T-helper 1 cell treated with Interleukin-12 subunit alpha and Interleukin-12 subunit beta and Interleukin-4 antibody, amounts not matched to agents 30 ng/mL and 1 ng/mL, for 36 hours (primary cell): ENCODE results near the gene RGS8. TPM values are rescaled to one million over a fixed set of nuclear protein-coding genes. Genes with fewer than 3 reads are reported as not detected.

Experiments used
- intact Hi-C: fragments of 100-400 bp; cut with micrococcal nuclease; formaldehyde crosslinking; loops from one replicate; pipeline ENCODE4 v1.15.1; 2024
- total RNA-seq: library from RNA; stranded (reverse); gene quantifications from 2 replicates; pipeline ENCODE4 v1.2.3, GENCODE V29; 2022

The RGS8 gene, protein sequence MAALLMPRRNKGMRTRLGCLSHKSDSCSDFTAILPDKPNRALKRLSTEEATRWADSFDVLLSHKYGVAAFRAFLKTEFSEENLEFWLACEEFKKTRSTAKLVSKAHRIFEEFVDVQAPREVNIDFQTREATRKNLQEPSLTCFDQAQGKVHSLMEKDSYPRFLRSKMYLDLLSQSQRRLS
- 0.17 TPM in 1 of 2 replicates, not detected in the other for total RNA-seq

DNA sequence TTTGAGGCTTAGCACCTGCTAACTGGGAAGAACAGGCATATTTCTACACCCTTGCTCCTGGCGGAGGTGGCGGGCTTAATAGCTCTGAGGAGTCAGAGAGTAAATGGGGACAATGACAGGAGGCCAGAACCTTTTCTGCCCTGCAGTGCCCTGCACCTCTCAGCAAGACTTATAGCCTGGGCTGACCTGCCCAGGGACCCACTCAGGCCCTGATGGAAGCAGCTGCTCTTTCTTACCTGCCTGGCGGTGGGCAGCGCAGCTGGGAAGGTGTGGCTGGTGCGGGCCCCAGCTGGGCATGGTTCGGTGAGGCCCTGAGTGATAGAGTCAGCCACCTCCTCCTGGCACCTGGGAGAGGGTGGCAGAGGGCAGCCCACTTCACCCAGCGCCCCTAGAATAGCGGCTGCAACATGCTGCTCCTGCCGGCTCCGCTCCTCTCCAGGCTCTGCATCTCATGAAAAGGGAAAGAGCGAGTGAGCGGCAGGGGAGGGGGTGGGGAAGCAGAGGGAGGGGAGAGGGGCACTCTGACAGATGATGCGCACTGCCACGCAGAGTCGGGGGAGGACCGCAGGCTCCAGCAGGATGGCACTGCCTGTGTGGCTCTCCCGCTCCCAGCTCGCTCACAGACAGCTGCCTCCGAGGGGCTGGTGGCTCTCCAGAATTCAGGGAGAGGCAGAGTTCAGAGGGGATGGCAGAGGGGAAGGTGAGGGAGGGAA, at the start of gene RGS8:
Gene RGS8 (minus strand): TSS at position 472 of the 713 bp plus-strand sequence. CDS start 14,938 bp downstream, outside the sequence.
- intact Hi-C loops: no loop called here

DNA sequence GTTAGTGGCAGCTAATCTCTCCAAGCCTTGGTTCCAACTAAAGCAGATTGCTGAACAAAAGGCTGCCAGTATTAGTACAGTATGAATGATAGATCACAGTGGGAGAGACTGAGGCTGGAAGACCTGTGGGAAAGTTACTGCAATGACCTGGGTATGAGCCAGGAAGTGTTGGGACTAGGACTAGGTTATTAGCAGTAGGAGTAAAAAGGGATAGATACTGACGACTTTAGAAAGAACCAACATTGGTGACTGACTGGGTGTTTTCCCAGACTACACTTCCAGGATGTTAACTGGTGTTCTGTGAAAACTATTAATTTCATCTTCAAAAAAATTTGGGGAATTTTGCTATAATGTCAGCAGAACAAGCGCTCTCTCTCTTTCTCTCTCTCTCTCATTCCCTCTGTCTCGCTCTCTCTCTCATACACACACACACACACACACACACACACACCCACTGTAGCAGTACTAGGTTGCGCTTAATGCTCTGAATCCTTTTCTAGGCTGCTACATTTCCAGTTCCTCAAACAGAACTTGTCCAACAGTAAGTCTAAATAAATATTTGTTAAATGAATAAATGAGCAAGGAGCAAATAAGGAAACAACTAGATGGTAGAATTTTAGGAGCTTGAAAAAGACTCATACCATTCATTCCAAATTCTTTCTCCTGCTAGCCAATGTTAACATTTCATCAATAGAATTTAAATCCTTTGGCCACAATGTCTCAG, 47.6 kb upstream of the RGS8 start:
- intact Hi-C loops: no loop called here

DNA sequence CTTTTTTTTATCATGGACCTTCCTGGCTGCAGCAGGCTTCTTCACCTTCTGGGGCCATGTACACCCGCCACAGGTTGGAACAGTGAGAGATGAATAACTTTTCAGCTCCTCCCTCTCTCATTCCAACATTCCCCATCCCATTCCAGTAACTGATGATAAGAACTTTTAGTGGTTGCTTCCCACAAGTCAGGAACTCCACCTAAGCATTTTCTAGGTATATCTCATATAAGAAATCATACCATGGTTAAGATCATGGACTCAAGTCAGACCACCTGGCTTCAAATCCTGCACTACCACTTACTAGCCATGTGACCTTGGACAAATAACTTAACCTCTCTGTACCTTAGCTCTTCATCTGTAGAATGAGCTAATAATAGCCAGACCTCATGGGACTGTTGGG, 42.5 kb upstream of the RGS8 start:
- intact Hi-C loops: no loop called here

DNA sequence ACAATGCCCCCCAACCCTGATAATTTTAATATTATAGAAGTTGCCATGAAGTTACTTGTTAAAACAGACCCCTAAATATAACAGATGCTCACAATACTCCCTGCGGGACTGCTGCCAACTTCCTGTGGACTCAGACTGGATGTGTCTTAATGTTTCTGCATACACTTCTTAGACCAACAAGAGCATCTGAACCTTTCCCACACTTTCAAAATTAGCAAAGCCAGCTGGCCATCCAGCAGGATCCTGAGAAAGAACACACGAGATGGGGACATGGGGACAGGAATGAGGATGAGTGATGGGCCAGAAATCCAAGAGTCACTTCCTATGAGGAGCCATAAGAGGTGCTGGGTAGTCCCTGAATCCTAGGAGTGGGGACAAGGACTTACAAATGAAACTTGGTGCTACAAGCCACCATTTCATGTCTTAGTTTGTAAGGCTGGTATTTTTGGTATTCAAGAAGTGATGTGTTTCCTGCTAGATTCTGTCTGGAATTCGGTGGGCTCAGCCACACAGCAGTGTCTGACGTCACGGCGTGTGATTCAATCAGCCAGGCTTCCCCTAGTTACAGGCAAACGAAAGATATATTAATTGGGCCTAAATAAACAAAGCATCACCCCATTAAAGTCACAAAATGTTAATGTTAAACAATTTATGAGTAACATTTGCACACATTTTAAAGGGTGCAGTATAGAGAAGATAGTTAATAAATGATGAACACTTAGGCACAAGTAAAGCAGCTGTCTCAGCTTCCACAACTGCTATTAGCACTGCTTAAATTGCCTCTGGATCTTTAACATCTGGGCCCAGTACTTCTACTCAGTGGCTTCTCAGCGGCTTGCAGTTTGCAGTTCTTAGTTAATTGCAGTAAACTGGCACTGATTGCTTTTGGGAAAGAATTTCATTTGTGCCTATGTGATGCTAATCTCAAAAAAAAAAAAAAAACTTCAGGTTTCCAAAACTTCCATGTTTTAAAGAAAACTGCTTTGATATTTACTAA, 41.2 kb upstream of the RGS8 start:
- intact Hi-C loops: no loop called here

DNA sequence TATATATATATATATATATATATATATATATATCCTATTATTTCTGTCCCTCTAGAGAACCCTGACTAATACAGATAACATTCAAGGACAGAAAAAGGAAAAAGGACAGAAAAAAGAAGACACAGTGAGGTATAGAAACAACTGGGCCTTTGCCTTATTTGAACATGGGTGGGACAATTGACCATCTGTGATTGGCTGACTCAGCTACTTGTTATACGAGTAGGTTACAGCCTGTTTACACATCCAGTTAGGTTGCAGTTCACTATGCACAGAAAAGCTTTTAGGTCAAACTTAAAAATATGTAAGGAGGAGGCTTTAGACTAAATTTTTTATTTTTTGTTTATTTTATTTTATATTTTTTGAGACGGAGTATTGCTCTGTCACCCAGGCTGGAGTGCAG, 39.8 kb upstream of the RGS8 start:
- intact Hi-C loops: no loop called here

DNA sequence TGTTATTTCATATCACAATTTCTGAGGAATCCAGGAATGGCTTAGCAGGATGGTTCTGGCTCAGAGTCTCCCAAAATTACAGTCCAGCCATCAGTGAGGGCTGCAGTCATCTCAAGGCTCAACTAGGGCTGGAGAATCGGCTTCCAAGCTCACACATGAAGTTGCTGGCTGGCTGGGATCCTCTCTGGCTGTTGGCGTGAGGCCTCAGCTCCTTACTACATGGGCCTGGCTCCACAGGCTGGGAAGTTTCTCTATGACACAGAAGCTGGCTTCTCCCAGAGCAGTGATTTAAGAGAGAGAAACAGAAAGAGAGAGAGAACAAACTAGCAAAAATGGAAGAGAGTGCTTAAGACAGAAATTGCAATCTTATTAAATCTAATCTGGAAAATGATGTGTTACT, 38.8 kb upstream of the RGS8 start:
- intact Hi-C loops: no loop called here

DNA sequence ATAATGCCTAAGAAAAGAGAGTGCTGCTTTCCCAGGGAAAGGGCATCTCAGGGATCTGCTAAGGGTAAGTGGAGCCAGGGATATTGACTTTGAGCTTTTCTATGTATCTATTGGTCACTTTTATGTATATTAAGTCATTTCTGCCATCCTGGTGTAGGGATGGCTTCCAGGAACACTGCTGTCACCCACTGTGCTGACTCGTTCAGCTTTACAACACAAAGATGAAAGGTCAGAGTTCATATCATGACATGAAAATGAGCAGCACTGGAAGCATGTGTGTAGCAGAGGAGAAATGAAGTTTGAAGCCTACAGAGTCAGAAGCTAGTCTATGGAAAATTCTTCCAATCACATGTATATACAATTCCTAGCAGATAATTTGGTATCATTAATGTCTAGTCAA, 37.1 kb upstream of the RGS8 start:
- intact Hi-C loops: no loop called here

DNA sequence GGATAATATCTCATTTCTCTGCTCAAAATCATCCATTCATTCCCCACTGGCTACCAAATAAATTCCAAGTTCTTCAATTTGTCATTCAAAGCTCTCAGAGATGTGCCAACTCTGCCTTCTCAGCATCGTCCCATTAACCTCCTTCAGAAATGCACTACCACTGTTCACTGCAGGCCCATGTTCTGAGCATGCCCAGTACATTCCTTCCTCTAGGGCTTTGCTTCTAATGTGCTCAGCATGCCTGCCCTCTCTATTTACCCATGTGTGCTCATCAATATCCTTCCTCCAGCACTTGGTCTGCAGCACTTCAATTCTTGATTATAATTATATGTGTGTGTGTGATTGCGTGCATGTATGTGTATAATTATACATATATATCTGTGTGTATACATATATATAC, 36.1 kb upstream of the RGS8 start:
- intact Hi-C loops: no loop called here

DNA sequence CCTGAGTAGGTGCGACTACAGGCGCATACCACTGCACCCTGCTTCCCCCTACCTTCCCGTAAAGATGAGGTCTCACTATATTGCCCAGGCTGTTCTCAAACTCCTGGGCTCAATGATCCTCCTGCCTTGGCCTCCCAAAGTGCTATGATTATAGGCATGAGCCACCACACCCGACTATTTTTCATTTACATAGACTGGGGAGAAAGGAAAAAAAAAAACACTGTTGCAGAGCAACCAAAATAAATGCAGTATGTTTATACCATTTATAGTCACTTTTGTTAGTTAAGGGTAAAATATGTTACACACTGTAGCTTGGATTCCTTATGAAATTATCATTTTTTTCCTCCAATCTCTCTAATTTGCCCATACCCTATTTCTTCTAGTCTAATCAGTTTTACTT, 35.2 kb upstream of the RGS8 start:
- intact Hi-C loops: loop anchor here (5.0 kb wide), 1 partner anchor 102 kb away; no protein-coding TSS in a partner anchor

DNA sequence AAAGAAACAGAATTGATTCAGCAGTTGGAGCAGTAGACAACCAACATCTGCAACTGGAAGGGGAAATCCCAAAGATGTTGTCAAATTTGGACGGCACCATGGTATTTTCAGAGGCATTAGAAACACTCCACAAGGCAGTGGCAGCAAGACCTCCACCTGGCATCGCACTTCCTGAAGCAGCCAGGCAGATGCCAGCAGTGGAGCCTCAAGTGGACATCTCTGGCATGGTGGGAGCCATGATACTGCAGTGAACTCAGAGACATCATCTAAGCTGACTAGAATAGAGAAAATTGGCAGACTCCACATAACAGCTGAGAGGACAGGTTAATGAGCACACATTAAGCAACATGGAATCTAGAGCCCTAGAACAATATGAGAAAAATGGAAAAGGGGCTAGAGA, 33.9 kb upstream of the RGS8 start:
- intact Hi-C loops: loop anchor here (5.0 kb wide), 1 partner anchor 101 kb away; no protein-coding TSS in a partner anchor

DNA sequence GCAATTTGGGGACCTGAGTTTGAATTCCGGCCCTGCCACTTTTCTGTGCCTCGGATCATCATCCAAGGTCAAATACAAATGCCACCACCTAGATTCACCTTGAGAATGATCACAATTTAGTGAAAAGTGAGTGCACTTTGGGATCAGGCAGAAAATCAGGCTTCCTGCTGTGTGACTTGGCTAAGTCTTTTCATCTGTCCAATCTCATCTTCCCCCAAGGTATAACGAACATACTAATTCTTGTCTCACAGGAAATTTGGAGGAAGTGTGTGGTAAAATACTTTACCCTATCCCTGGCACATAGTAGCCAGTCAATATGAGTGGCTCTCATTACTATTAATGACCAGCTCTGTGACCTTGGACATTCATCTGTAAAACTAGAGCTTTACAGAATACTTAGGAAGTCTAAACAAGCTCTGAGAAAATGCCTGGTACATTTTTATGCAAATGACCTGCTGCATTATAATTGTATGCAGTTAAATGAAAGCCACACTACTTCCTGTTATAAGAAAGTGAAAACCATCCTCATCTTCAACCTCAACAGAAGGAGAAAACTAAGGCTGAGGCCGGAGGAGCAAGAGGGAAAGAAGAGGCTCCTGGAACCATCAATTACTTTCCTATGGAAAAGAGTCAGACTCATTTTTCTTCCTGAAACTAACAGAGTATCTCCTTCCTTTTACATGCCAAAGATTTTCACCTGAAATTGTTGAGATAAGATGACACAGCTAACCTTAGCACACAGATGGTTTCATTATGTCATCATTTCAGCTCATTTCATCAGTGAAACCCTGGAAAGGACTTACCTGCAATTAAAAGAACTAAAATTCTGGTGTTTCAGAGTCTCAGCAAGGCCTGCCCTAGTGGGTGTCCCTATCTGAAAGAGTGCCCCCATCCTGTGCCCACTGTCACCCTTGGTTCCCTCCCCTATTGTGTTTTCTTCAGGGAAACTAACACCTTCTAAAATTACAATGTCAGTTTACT, 32.6 kb upstream of the RGS8 start:
- intact Hi-C loops: loop anchor here (2.0 to 5.0 kb wide), 2 partner anchors 100 to 114 kb away; no protein-coding TSS in a partner anchor

DNA sequence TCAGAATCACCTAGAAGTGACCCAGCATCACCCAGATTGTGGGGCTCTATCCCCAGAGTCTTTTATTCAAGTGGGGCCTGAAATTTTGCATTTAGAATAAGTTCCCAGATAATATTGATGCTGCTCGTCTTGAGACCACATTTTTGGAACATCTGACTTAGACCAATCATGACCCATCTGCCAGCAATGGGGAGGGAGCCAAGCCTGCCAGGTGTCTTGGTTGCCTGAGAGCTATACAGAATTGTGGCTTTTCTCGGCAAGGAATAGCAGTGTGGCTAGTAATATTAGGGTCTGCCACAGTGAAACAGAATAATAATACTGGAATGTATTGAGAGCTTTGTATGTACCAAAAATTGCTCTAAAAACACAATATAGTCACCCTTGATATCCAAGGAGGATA, 31.1 kb upstream of the RGS8 start:
- intact Hi-C loops: loop anchor here (2.0 to 5.0 kb wide), 2 partner anchors 13 to 98 kb away; no protein-coding TSS in a partner anchor

DNA sequence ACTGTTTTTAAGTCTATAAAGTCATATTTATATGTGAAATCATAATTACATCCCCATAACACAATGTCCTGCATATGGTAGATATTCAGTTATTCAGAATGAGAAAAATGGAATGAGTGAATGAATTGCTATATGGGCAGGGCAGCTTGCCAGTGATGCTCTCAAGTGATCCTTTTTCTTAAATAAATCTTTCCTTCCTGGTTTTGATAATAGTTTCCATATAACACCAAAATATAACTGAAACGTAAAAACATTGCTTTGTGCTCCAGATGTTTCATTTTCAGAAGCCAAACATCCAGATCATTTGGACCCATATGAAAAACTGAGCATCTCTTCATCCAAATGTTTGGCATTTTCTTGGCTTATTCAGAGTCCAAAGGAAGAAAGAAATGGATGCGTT, 30.2 kb upstream of the RGS8 start:
- intact Hi-C loops: loop anchor here (2.0 kb wide), 1 partner anchor 14 kb away; no protein-coding TSS in a partner anchor

DNA sequence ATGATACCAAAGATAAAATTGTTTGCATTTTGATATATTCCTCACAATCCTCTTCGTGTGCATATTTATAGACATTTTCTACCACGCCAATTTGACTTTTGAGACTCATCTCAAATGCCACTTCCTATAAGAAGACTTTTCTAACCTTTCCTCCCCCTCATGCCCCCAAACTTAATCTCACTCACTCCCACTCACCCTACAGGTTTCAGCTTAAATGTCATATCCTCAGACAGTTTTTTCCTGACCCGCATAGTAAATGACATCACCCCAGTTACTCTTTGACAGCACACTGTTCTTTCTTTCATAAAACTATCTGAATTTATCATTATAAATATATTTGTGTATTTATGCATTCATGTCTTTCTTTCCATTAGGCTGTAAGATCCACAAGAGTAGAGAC, 29.6 kb upstream of the RGS8 start:
- intact Hi-C loops: loop anchor here (2.0 kb wide), 1 partner anchor 15 kb away; no protein-coding TSS in a partner anchor

DNA sequence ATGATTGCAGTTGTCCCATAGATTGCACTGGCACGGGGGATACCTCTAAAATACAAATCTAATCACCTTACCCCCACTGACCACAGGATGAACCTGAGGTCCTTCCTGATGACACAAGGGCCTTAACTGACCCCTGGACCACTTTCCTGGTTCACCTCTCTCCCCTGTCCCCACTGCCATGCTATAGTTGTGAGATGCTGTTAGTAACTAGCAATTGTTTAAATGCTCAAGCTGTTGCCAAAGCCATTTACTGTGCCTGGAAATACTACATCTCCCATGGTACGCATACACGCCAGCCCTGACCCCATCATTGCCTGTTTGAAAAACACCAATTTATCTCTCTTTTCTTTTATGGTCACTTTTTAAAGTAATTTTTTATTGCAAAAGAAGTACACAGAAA, 29.1 kb upstream of the RGS8 start:
- intact Hi-C loops: no loop called here

DNA sequence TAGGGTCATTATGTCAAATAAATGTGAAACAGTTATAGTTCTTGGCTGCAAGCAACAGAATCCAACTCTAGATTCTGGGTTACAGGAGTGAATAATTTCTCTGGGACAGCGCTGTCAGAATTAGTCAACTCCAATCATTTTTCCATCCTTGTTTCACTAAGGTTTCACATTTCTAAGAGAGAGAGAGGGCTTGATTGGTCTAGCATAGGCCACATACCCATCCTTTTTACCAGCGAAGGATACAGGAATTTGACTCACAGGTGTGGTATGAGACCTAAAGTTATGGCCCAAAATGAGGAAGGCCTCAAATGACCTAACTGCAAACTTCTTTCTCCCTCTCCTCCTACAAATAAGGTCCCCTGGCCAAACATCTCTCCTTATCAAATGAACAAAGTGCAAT, 25.5 kb upstream of the RGS8 start:
- intact Hi-C loops: no loop called here

DNA sequence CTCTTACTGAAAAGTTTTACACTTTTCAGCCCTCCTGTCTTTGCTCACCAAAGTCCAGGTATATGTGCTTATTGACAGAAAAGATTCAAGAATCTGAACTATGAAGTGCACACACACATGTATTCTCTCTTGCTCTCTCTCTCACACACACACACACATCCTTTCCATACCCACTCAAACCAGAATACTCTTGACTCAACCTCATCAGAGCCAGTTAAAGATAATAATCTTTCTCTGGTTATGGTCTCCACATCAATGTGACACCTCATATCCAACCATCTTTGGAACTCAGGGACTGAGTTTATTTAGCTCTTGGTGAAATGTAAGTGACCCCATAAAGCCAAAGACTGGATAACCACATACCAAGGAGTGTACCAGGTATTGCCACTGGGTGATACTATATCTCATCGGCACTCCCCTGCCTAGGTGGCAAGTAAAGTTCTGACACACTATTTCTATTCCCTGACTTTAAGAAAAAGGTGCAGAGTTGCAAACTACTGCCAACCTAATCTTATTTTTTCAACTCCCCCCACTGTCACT, 24.9 kb upstream of the RGS8 start:
- intact Hi-C loops: no loop called here

DNA sequence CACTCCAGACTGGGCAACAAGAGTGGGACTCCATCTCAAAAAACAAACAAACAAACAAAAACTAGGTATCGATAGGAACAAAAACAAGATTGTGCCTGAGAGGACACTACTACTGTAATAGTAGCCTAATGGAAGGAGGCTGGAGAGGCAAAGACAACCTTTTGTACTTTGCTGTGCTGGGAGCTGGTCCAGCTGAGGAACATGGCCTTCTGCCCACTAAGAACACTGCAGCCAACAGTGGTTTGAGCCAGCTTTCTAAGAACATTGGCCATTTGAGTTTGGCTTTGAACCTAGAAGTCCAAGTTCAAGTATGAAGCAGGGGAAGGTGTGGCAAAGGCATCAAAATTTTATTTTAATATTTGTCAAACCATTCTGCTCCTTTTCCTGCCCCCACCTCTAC, 22.7 kb upstream of the RGS8 start:
- intact Hi-C loops: no loop called here

DNA sequence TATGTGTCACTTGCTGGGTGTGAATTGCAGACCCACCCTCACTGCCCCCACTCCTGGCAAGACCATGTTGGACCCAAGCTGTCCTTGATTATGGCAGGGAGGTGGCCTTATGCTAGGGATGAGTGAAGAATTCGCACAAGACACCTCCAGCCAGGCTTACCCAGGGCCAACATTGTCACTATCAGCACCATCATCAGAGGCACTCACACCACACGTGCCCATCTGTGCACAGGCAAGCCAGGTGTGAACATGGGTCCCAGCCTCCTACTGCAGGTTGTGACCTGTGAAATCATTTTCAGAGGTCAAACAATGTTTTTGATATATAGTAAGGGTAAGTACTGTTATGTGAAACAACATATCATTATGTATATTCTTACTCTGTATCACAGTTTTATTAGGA, 20.3 kb upstream of the RGS8 start:
- intact Hi-C loops: no loop called here
